ENCODE measurements around the gene MCC. TPM values are rescaled to one million over a fixed set of nuclear protein-coding genes. Genes with fewer than 3 reads are reported as not detected.

Gene MCC
- total and polyA plus RNA-seq, 4 donors, result 9.0 to 47.3 (median 14.7) TPM

DNA sequence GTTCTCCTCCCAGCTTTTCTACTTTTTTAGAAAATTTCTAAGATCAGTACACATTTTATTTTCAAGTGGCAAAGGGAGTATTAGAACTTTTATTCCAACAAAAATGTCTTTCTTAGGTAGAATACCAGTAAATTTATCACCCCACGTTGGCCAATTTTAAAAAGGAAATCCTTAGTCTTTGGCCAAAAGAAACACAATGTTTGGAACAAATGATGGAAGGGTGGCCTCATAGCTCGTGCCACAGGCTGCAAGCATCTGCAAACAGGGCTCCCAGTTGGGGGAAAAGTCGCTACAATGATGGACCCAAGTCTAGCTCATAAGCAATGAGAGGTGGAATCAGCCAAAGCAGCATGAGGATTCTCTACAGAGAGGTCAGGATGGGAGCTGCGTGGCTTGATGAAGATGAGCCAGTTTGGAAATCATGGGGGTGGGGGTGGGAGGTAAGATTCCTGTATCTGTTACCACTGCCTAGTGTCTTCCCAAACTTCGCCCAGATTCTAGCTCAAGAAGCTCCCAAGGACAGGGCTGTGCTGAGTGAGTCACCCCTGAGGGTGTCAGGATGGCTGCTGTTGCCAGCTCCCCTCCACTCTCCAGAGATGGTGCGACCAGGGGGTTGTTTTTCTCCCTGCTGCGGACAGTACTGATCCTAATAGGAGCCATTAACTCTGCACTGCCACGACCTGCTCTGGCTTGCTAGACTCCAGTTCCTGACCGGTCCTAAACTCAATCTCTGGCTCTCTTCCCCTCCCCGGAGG is 436.0 kb downstream of the MCC start:
- DNase-seq (ENCODE audit: low spot score), result no peak
- Histone ChIP-seq H3K4me3 (ENCODE audit: low read depth in 1 of 3, low read length in 3 of 3) (no peak overlapping the region), H3K27ac (ENCODE audit: low read depth in 1 of 2, low read length in 2 of 2) (no peak overlapping the region), H3K27me3 (ENCODE audit: control insufficient read depth in 4 of 4, insufficient read depth in 4 of 4, low read length in 3 of 4) (no peaks in the 10 kb centered on the region), H3K9me3 (ENCODE audit: control insufficient read depth in 4 of 4, low read length in 3 of 4) (no peaks in the 10 kb centered on the region), H3K9ac (ENCODE audit: low read depth in 1 of 2, low read length in 2 of 2) (no peak overlapping the region), H3K36me3 (ENCODE audit: control insufficient read depth in 4 of 4, insufficient read depth in 3 of 4, low read depth in 1 of 4, low read length in 3 of 4) (peaks cover 0 to 65% (median 41%) of the 10 kb centered on the region in 4 donors), H3K4me1 (ENCODE audit: control insufficient read depth in 4 of 4, insufficient read depth in 4 of 4, low read length in 3 of 4) (no peaks in the 10 kb centered on the region)
- 89% methylated on average over 10 of the region's 10 CpGs for WGBS
- no peak for TF ChIP-seq NR2F2 (IDR thresholded peaks at IDR 0.05)
- TF ChIP-seq, protein P1, sequence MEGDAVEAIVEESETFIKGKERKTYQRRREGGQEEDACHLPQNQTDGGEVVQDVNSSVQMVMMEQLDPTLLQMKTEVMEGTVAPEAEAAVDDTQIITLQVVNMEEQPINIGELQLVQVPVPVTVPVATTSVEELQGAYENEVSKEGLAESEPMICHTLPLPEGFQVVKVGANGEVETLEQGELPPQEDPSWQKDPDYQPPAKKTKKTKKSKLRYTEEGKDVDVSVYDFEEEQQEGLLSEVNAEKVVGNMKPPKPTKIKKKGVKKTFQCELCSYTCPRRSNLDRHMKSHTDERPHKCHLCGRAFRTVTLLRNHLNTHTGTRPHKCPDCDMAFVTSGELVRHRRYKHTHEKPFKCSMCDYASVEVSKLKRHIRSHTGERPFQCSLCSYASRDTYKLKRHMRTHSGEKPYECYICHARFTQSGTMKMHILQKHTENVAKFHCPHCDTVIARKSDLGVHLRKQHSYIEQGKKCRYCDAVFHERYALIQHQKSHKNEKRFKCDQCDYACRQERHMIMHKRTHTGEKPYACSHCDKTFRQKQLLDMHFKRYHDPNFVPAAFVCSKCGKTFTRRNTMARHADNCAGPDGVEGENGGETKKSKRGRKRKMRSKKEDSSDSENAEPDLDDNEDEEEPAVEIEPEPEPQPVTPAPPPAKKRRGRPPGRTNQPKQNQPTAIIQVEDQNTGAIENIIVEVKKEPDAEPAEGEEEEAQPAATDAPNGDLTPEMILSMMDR (IDR thresholded peaks at IDR 0.05; ENCODE audit: low read depth, low read length, missing input control), result no peak
- no peak for TF ChIP-seq FOXA1 (IDR thresholded peaks at IDR 0.05)
- no peak for TF ChIP-seq EGR1 (IDR thresholded peaks at IDR 0.05; ENCODE audit: low read depth in 2 of 2)
- TF ChIP-seq, protein P2, sequence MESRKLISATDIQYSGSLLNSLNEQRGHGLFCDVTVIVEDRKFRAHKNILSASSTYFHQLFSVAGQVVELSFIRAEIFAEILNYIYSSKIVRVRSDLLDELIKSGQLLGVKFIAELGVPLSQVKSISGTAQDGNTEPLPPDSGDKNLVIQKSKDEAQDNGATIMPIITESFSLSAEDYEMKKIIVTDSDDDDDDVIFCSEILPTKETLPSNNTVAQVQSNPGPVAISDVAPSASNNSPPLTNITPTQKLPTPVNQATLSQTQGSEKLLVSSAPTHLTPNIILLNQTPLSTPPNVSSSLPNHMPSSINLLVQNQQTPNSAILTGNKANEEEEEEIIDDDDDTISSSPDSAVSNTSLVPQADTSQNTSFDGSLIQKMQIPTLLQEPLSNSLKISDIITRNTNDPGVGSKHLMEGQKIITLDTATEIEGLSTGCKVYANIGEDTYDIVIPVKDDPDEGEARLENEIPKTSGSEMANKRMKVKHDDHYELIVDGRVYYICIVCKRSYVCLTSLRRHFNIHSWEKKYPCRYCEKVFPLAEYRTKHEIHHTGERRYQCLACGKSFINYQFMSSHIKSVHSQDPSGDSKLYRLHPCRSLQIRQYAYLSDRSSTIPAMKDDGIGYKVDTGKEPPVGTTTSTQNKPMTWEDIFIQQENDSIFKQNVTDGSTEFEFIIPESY (IDR thresholded peaks at IDR 0.05), result no peak
- no peak for TF ChIP-seq HNF4A (conservative IDR thresholded peaks at IDR 0.05)
- no peak for TF ChIP-seq YY1 (IDR thresholded peaks at IDR 0.05)
- no peak for TF ChIP-seq GABPA (IDR thresholded peaks at IDR 0.05 in 1 of 2, conservative IDR thresholded peaks at IDR 0.05 in 1 of 2)
- TF ChIP-seq, protein P3, sequence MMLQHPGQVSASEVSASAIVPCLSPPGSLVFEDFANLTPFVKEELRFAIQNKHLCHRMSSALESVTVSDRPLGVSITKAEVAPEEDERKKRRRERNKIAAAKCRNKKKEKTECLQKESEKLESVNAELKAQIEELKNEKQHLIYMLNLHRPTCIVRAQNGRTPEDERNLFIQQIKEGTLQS (IDR thresholded peaks at IDR 0.05), result no peak

DNA sequence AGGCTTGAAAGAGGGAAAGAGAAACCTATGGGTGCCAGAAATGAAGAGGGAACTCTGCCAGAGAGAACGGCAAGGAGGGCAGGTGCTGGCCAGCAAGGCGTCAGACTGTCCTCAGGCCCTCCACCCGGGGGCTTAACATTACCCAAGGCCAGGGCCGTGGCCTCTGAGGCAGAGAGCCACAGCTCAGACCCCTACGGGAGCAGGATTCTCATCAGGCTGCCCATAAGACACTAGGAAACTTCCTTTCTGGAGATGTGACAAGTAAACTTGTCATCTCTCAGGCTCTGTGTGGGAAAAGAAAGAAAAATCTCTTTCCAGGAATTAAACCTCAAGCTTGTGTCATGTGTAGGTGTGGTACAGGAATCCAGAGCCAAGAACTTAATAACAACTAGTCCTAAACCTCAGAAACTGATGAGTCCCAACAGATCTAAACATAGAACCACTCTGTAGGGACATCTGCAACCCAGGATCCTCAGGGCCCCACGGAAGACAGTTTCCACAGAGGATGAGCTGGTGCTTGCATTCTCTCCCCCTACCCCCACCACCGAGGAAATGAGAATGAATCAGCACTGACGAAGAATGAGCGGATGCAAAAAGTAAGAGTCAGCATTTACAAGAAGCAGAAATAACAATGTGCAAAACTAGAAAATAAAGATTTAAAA is 437.4 kb downstream of the MCC start:
- no peak for TF ChIP-seq FOXA2 (IDR thresholded peaks at IDR 0.05)
- no peak for TF ChIP-seq SP1 (IDR thresholded peaks at IDR 0.05)
- TF ChIP-seq, protein P4, sequence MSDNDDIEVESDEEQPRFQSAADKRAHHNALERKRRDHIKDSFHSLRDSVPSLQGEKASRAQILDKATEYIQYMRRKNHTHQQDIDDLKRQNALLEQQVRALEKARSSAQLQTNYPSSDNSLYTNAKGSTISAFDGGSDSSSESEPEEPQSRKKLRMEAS (IDR thresholded peaks at IDR 0.05), result no peak
- TF ChIP-seq, protein P1 (IDR thresholded peaks at IDR 0.05; ENCODE audit: low read depth, low read length, missing input control), result no peak
- TF ChIP-seq, protein P5, sequence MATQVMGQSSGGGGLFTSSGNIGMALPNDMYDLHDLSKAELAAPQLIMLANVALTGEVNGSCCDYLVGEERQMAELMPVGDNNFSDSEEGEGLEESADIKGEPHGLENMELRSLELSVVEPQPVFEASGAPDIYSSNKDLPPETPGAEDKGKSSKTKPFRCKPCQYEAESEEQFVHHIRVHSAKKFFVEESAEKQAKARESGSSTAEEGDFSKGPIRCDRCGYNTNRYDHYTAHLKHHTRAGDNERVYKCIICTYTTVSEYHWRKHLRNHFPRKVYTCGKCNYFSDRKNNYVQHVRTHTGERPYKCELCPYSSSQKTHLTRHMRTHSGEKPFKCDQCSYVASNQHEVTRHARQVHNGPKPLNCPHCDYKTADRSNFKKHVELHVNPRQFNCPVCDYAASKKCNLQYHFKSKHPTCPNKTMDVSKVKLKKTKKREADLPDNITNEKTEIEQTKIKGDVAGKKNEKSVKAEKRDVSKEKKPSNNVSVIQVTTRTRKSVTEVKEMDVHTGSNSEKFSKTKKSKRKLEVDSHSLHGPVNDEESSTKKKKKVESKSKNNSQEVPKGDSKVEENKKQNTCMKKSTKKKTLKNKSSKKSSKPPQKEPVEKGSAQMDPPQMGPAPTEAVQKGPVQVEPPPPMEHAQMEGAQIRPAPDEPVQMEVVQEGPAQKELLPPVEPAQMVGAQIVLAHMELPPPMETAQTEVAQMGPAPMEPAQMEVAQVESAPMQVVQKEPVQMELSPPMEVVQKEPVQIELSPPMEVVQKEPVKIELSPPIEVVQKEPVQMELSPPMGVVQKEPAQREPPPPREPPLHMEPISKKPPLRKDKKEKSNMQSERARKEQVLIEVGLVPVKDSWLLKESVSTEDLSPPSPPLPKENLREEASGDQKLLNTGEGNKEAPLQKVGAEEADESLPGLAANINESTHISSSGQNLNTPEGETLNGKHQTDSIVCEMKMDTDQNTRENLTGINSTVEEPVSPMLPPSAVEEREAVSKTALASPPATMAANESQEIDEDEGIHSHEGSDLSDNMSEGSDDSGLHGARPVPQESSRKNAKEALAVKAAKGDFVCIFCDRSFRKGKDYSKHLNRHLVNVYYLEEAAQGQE (IDR thresholded peaks at IDR 0.05), result no peak
- TF ChIP-seq JUND (IDR thresholded peaks at IDR 0.05), result no peak
- no peak for TF ChIP-seq RAD21 (IDR thresholded peaks at IDR 0.05)
- TF ChIP-seq GABPA (IDR thresholded peaks at IDR 0.05 in 1 of 2, conservative IDR thresholded peaks at IDR 0.05 in 1 of 2), result no peak
- no peak for TF ChIP-seq HNF4G (IDR thresholded peaks at IDR 0.05)
- no peak for TF ChIP-seq TAF1 (conservative IDR thresholded peaks at IDR 0.05)
- DNase-seq (ENCODE audit: low spot score), result no peak
- 61% methylated on average over 9 of the region's 9 CpGs for WGBS
- peaks cover 0 to 63% (median 39%) of the 10 kb centered on the region in 4 donors for H3K36me3 ChIP-seq (ENCODE audit: control insufficient read depth in 4 of 4, insufficient read depth in 3 of 4, low read depth in 1 of 4, low read length in 3 of 4)
- peak overlapping the region in 1 of 2 donors; percentile 23 for H3K27ac ChIP-seq (ENCODE audit: low read depth in 1 of 2, low read length in 2 of 2)
- H3K4me3 ChIP-seq (ENCODE audit: low read depth in 1 of 3, low read length in 3 of 3), result no peak overlapping the region
- H3K27me3 ChIP-seq (ENCODE audit: control insufficient read depth in 4 of 4, insufficient read depth in 4 of 4, low read length in 3 of 4), result no peaks in the 10 kb centered on the region
- no peak overlapping the region for H3K9ac ChIP-seq (ENCODE audit: low read depth in 1 of 2, low read length in 2 of 2)
- H3K9me3 ChIP-seq (ENCODE audit: control insufficient read depth in 4 of 4, low read length in 3 of 4), result no peaks in the 10 kb centered on the region
- H3K4me1 ChIP-seq (ENCODE audit: control insufficient read depth in 4 of 4, insufficient read depth in 4 of 4, low read length in 3 of 4), result no peaks in the 10 kb centered on the region

Data from liver (tissue), 9 donors.